WTC11 (cell line): Measurements from ENCODE around the gene TSC22D2. TPM values are rescaled to one million over a fixed set of nuclear protein-coding genes. Genes with fewer than 3 reads are reported as not detected.

Experiments used
- ATAC-seq: fragments of 200-7000 bp; cut with Tn5 transposase; 2 replicates; pipeline ENCODE4 v1.10.0; 2021; ENCODE audit warnings: mild to moderate bottlenecking, moderate library complexity
- CTCF ChIA-PET: fragments of 300-600 bp; sonication (Branson Sonifier 250); formaldehyde crosslinking; loops from one replicate; lab custom pipeline; 2021; ENCODE audit warnings: antibody characterized with exemption; lab: Charles Lee
- POLR2A ChIA-PET: fragments of 350-600 bp; sonication (Branson Sonifier 250); formaldehyde crosslinking; loops from one replicate; lab custom pipeline; 2021; ENCODE audit warnings: antibody characterized with exemption; lab: Charles Lee
- DNase-seq: peaks from one replicate; pipeline ENCODE4 v3.0.0; 2021; ENCODE audit warnings: low spot score
- H3K27ac Mint-ChIP-seq: 2 replicates; pipeline ENCODE4 v1.8.0; 2021; ENCODE audit warnings: mixed read lengths
- H3K27me3 Mint-ChIP-seq: 2 replicates; pipeline ENCODE4 v1.8.0; 2021; ENCODE audit warnings: low read depth, mild to moderate bottlenecking, moderate library complexity, mixed read lengths
- H3K36me3 Mint-ChIP-seq: 2 replicates; pipeline ENCODE4 v1.8.0; 2021; ENCODE audit warnings: mixed read lengths
- H3K4me1 Mint-ChIP-seq: 2 replicates; pipeline ENCODE4 v1.8.0; 2022; ENCODE audit warnings: mixed read lengths
- H3K4me3 Mint-ChIP-seq: 2 replicates; pipeline ENCODE4 v1.8.0; 2021; ENCODE audit warnings: mild to moderate bottlenecking, moderate library complexity, mixed read lengths
- H3K9me3 Mint-ChIP-seq: 2 replicates; pipeline ENCODE4 v1.8.0; 2021; ENCODE audit warnings: mixed read lengths
- CREM ChIP-seq: sonication (generic); formaldehyde crosslinking; IDR thresholded peaks from 2 replicates; pipeline ENCODE4 v1.8.1; 2022; ENCODE audit warnings: mild to moderate bottlenecking, missing genetic modification reagents, moderate library complexity
- ELF4 ChIP-seq: sonication (generic); formaldehyde crosslinking; IDR thresholded peaks from 2 replicates; pipeline ENCODE4 v1.8.1; 2022; ENCODE audit warnings: low read depth, mild to moderate bottlenecking, moderate library complexity, missing genetic modification reagents
- ESRRA ChIP-seq: sonication (generic); formaldehyde crosslinking; IDR thresholded peaks from 2 replicates; pipeline ENCODE4 v1.8.1; 2022; ENCODE audit warnings: mild to moderate bottlenecking, missing genetic modification reagents, borderline replicate concordance
- FOXP1 ChIP-seq: sonication (generic); formaldehyde crosslinking; IDR thresholded peaks from 2 replicates; pipeline ENCODE4 v1.8.0; 2022; ENCODE audit warnings: missing genetic modification reagents, mild to moderate bottlenecking, moderate library complexity, borderline replicate concordance
- JUN ChIP-seq: sonication (generic); formaldehyde crosslinking; IDR thresholded peaks from 2 replicates; pipeline ENCODE4 v1.8.0; 2023; ENCODE audit warnings: mild to moderate bottlenecking, missing genetic modification reagents
- NFATC4 ChIP-seq: fragments of 250-450 bp; sonication (Bioruptor Pico); IDR thresholded peaks from 2 replicates; pipeline ENCODE4 v1.9.0; 2021; ENCODE audit warnings: mild to moderate bottlenecking
- NFYB ChIP-seq: sonication (generic); formaldehyde crosslinking; conservative IDR thresholded peaks from 2 replicates; pipeline ENCODE4 v1.8.0; 2022; ENCODE audit warnings: low read depth, missing genetic modification reagents
- NR3C1 ChIP-seq: sonication (generic); formaldehyde crosslinking; conservative IDR thresholded peaks from 2 replicates; pipeline ENCODE4 v1.8.1; 2023; ENCODE audit warnings: low read depth, mild to moderate bottlenecking, missing genetic modification reagents
- RORB ChIP-seq: fragments of 250-450 bp; sonication (Bioruptor Pico); IDR thresholded peaks from 2 replicates; pipeline ENCODE4 v1.9.0; 2021; ENCODE audit warnings: mild to moderate bottlenecking
- SMAD3 ChIP-seq: sonication (generic); formaldehyde crosslinking; IDR thresholded peaks from 2 replicates; pipeline ENCODE4 v1.8.0; 2022; ENCODE audit warnings: missing genetic modification reagents, mild to moderate bottlenecking, borderline replicate concordance
- TEAD1 ChIP-seq: sonication (generic); formaldehyde crosslinking; IDR thresholded peaks from 2 replicates; pipeline ENCODE4 v1.8.0; 2022; ENCODE audit warnings: mild to moderate bottlenecking, missing genetic modification reagents
- ZMAT4 ChIP-seq: fragments of 250-450 bp; sonication (Bioruptor Pico); IDR thresholded peaks from 2 replicates; pipeline ENCODE4 v1.9.0; 2021; ENCODE audit warnings: mild to moderate bottlenecking
- ZNF396 ChIP-seq: fragments of 250-450 bp; sonication (Bioruptor Pico); IDR thresholded peaks from 2 replicates; pipeline ENCODE4 v1.8.0; 2021; ENCODE audit warnings: mild to moderate bottlenecking, moderate library complexity, borderline replicate concordance
- ZNF425 ChIP-seq: fragments of 250-450 bp; sonication (Bioruptor Pico); conservative IDR thresholded peaks from 2 replicates; pipeline ENCODE4 v1.9.0; 2021; ENCODE audit warnings: mild to moderate bottlenecking
- ZSCAN18 ChIP-seq: fragments of 250-450 bp; sonication (Bioruptor Pico); IDR thresholded peaks from 2 replicates; pipeline ENCODE4 v2.1.2; 2022; ENCODE audit warnings: mild to moderate bottlenecking, moderate library complexity
- total RNA-seq: library from RNA; stranded (reverse); gene quantifications from 3 replicates; pipeline ENCODE4 v1.2.3, GENCODE V29; 2021
- TF ChIP-seq, protein P1 (sequence below): sonication (generic); formaldehyde crosslinking; IDR thresholded peaks from 2 replicates; pipeline ENCODE4 v1.8.1; 2023; ENCODE audit warnings: mild to moderate bottlenecking, missing genetic modification reagents, borderline replicate concordance
- TF ChIP-seq, protein P2 (sequence below): sonication (generic); formaldehyde crosslinking; IDR thresholded peaks from 2 replicates; pipeline ENCODE4 v1.8.1; 2022; ENCODE audit warnings: missing genetic modification reagents, borderline replicate concordance
- TF ChIP-seq, protein P3 (sequence below): sonication (generic); formaldehyde crosslinking; IDR thresholded peaks from 2 replicates; pipeline ENCODE4 v1.8.1; 2022; ENCODE audit warnings: low read depth, missing genetic modification reagents, borderline replicate concordance

The TSC22D2 gene
- total RNA-seq, 1 experiment from 2014 or later, result 24.0 TPM

GRCh38 chr3:150359381-150359780, 48.7 kb upstream of the TSC22D2 start (continued):
- TF ChIP-seq, protein P1, sequence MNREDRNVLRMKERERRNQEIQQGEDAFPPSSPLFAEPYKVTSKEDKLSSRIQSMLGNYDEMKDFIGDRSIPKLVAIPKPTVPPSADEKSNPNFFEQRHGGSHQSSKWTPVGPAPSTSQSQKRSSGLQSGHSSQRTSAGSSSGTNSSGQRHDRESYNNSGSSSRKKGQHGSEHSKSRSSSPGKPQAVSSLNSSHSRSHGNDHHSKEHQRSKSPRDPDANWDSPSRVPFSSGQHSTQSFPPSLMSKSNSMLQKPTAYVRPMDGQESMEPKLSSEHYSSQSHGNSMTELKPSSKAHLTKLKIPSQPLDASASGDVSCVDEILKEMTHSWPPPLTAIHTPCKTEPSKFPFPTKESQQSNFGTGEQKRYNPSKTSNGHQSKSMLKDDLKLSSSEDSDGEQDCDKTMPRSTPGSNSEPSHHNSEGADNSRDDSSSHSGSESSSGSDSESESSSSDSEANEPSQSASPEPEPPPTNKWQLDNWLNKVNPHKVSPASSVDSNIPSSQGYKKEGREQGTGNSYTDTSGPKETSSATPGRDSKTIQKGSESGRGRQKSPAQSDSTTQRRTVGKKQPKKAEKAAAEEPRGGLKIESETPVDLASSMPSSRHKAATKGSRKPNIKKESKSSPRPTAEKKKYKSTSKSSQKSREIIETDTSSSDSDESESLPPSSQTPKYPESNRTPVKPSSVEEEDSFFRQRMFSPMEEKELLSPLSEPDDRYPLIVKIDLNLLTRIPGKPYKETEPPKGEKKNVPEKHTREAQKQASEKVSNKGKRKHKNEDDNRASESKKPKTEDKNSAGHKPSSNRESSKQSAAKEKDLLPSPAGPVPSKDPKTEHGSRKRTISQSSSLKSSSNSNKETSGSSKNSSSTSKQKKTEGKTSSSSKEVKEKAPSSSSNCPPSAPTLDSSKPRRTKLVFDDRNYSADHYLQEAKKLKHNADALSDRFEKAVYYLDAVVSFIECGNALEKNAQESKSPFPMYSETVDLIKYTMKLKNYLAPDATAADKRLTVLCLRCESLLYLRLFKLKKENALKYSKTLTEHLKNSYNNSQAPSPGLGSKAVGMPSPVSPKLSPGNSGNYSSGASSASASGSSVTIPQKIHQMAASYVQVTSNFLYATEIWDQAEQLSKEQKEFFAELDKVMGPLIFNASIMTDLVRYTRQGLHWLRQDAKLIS, result no peak
- TF ChIP-seq RORB (CRISPR knock-in tag), result no peak
- TF ChIP-seq FOXP1 (CRISPR knock-in tag), result no peak
- TF ChIP-seq ZMAT4, result no peak
- TF ChIP-seq ZNF425, result no peak
- TF ChIP-seq, all 79 proteins: peak for 0

- TF ChIP-seq ZMAT4 (no peak), ZNF396 (CRISPR knock-in tag) (no peak), NR3C1 (CRISPR knock-in tag) (no peak), ESRRA (CRISPR knock-in tag) (no peak), ZSCAN18 (CRISPR knock-in tag) (no peak), CREM (CRISPR knock-in tag) (no peak), NFYB (CRISPR knock-in tag) (no peak), NFATC4 (no peak), ELF4 (no peak), JUN (no peak), TEAD1 (CRISPR knock-in tag) (no peak), SMAD3 (no peak)
- TF ChIP-seq, protein P2, sequence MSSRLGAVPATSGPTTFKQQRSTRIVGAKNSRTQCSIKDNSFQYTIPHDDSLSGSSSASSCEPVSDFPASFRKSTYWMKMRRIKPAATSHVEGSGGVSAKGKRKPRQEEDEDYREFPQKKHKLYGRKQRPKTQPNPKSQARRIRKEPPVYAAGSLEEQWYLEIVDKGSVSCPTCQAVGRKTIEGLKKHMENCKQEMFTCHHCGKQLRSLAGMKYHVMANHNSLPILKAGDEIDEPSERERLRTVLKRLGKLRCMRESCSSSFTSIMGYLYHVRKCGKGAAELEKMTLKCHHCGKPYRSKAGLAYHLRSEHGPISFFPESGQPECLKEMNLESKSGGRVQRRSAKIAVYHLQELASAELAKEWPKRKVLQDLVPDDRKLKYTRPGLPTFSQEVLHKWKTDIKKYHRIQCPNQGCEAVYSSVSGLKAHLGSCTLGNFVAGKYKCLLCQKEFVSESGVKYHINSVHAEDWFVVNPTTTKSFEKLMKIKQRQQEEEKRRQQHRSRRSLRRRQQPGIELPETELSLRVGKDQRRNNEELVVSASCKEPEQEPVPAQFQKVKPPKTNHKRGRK, result no peak
- TF ChIP-seq, protein P3, sequence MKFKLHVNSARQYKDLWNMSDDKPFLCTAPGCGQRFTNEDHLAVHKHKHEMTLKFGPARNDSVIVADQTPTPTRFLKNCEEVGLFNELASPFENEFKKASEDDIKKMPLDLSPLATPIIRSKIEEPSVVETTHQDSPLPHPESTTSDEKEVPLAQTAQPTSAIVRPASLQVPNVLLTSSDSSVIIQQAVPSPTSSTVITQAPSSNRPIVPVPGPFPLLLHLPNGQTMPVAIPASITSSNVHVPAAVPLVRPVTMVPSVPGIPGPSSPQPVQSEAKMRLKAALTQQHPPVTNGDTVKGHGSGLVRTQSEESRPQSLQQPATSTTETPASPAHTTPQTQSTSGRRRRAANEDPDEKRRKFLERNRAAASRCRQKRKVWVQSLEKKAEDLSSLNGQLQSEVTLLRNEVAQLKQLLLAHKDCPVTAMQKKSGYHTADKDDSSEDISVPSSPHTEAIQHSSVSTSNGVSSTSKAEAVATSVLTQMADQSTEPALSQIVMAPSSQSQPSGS, result no peak
- Mint-ChIP-seq H3K27ac (no peak overlapping the region), H3K4me3 (no peak overlapping the region), H3K27me3 (no peaks in the 10 kb centered on the region), H3K9me3 (no peaks in the 10 kb centered on the region), H3K36me3 (no peaks in the 10 kb centered on the region), H3K4me1 (peaks cover under 1% of the 10 kb centered on the region)
- ATAC-seq (no peak), DNase-seq (no peak)
- CTCF ChIA-PET, result interaction anchor here (1.0 to 1.7 kb wide), 2 partner anchors 49 to 74 kb away, joined by 3 to 4 read pairs; no protein-coding TSS in a partner anchor
- POLR2A ChIA-PET, result no interaction called here
Observed at GRCh38 chr3:150360966-150361365, 47.1 kb upstream of the TSC22D2 start.
